HepG2 (cell line): ENCODE results near the gene MASP1. TPM values are rescaled to one million over a fixed set of nuclear protein-coding genes. Genes with fewer than 3 reads are reported as not detected.

Source experiments
- ATAC-seq: fragments of 200-7000 bp; cut with Tn5 transposase; 3 replicates; pipeline ENCODE4 v1.9.1; 2020; ENCODE audit warnings: mild to moderate bottlenecking, moderate library complexity
- BruUV-seq: library from RNA; stranded (reverse); fragments of 400-500 nt; replicated peaks from 2 replicates; lab custom pipeline; 2021; lab: Mats Ljungman, UMichigan
- CTCF ChIA-PET: fragments of 300-600 bp; formaldehyde crosslinking; extraction: SDS; loops from one replicate; lab custom pipeline; 2021; ENCODE audit warnings: low total read pairs, inconsistent platforms, low intra/inter-chr PET ratio; lab: Yijun Ruan, JAX
- POLR2A ChIA-PET: fragments of 350-600 bp; sonication (Branson Sonifier 250); formaldehyde crosslinking; loops from one replicate; lab custom pipeline; 2020; ENCODE audit warnings: antibody characterized with exemption, inconsistent platforms; lab: Yijun Ruan, JAX
- DNase-seq: peaks from one replicate; pipeline ENCODE4 v3.0.0-alpha.2; 2015; ENCODE audit warnings: low spot score
- FAIRE-seq: peaks from 3 replicates; lab custom pipeline; 2011; peaks lifted over from hg19 to GRCh38; lab: Jason Lieb, UNC
- H2AFZ ChIP-seq: one replicate; pipeline ENCODE4 v1.6.1; 2011; ENCODE audit warnings: low read length, inconsistent platforms
- H3K27ac ChIP-seq: fragments of 300-600 bp; 3 replicates; pipeline ENCODE4 v1.8.0; 2011; ENCODE audit warnings: mixed run types, mild to moderate bottlenecking, mixed read lengths, low read length, inconsistent platforms; ENCODE audit not compliant: insufficient read depth; ENCODE audit errors: extremely low read length
- H3K27me3 ChIP-seq, 2 experiments: fragments of 200-600 bp in 1 of 2; 2 replicates in 1 of 2; 3 replicates in 1 of 2; pipeline versions ENCODE4 v1.6.0 to v1.8.0; 2011; ENCODE audit warnings: low read length in 2 of 2, mild to moderate bottlenecking in 2 of 2, moderate library complexity in 2 of 2, inconsistent platforms in 1 of 2; ENCODE audit not compliant: insufficient read depth in 2 of 2, control insufficient read depth in 1 of 2
- H3K36me3 ChIP-seq, 2 experiments: fragments of 200-600 bp in 1 of 2; replicated peaks in 1 of 2; 2 replicates in 1 of 2; 3 replicates in 1 of 2; pipeline versions ENCODE4 v1.5.1 to v1.8.0; 2011; ENCODE audit warnings: low read length in 2 of 2, inconsistent platforms in 1 of 2; ENCODE audit not compliant: insufficient read depth in 2 of 2, control insufficient read depth in 1 of 2
- H3K4me1 ChIP-seq: 2 replicates; pipeline ENCODE4 v1.5.1; 2012; ENCODE audit warnings: low read length, inconsistent platforms; ENCODE audit not compliant: insufficient read depth
- H3K4me2 ChIP-seq: 2 replicates; pipeline ENCODE4 v1.6.0; 2011; ENCODE audit warnings: low read depth, low read length, inconsistent platforms
- H3K4me3 ChIP-seq, 3 experiments: fragments of 200-600 bp in 1 of 3; sonication (generic), shearing (Covaris generic) in 1 of 3; replicated peaks in 1 of 3; 2 replicates each; pipeline ENCODE4 v1.5.1; 2011 to 2016; ENCODE audit warnings: low read length in 3 of 3, inconsistent platforms in 2 of 3, low read depth in 2 of 3, mild to moderate bottlenecking in 2 of 3, control low read depth in 1 of 3, mixed read lengths in 1 of 3; ENCODE audit not compliant: insufficient read depth in 1 of 3
- H3K79me2 ChIP-seq: one replicate; pipeline ENCODE4 v1.6.1; 2011; ENCODE audit warnings: low read length, inconsistent platforms; ENCODE audit not compliant: insufficient read depth
- H3K9ac ChIP-seq: 2 replicates; pipeline ENCODE4 v1.6.0; 2011; ENCODE audit warnings: mild to moderate bottlenecking, low read depth, low read length, inconsistent platforms; ENCODE audit not compliant: insufficient read depth
- H3K9me3 ChIP-seq: 2 replicates; pipeline ENCODE4 v1.5.1; 2012; ENCODE audit warnings: mild to moderate bottlenecking, low read length
- H4K20me1 ChIP-seq: 2 replicates; pipeline ENCODE4 v1.6.0; 2011; ENCODE audit warnings: inconsistent platforms, mild to moderate bottlenecking, low read length, moderate library complexity; ENCODE audit not compliant: insufficient read depth
- AGO1 ChIP-seq: fragments of 200-400 bp; formaldehyde crosslinking; IDR thresholded peaks from 2 replicates; pipeline ENCODE4 v1.6.1; 2017; ENCODE audit warnings: mild to moderate bottlenecking, low read depth, low read length, moderate library complexity; ENCODE audit not compliant: poor library complexity, severe bottlenecking
- ARID4A ChIP-seq: sonication (generic); formaldehyde crosslinking; IDR thresholded peaks from 2 replicates; pipeline ENCODE4 v1.5.0; 2020; ENCODE audit warnings: mild to moderate bottlenecking, missing genetic modification reagents, borderline replicate concordance
- FOSL2 ChIP-seq: sonication (generic); formaldehyde crosslinking; IDR thresholded peaks from 2 replicates; pipeline ENCODE4 v1.4.0; 2020; ENCODE audit warnings: missing genetic modification reagents
- FOXP1 ChIP-seq, 2 experiments: fragments of 450-650 bp in 1 of 2; IDR thresholded peaks; 2 replicates each; pipeline ENCODE4 v1.6.1; 2017 to 2018; ENCODE audit warnings: antibody characterized with exemption in 1 of 2
- FOXP4 ChIP-seq: sonication (generic); formaldehyde crosslinking; IDR thresholded peaks from 2 replicates; pipeline ENCODE4 v1.4.0; 2020; ENCODE audit warnings: missing genetic modification reagents
- HMG20A ChIP-seq: IDR thresholded peaks from 2 replicates; pipeline ENCODE4 v1.6.1; 2016; ENCODE audit warnings: borderline replicate concordance
- MED13 ChIP-seq: sonication (generic); formaldehyde crosslinking; IDR thresholded peaks from 2 replicates; pipeline ENCODE4 v1.5.0; 2020; ENCODE audit warnings: missing genetic modification reagents
- MLLT10 ChIP-seq: sonication (generic); formaldehyde crosslinking; IDR thresholded peaks from 2 replicates; pipeline ENCODE4 v1.4.0; 2020; ENCODE audit warnings: missing genetic modification reagents
- NFKB2 ChIP-seq: sonication (generic); formaldehyde crosslinking; IDR thresholded peaks from 2 replicates; pipeline ENCODE4 v1.4.0; 2020; ENCODE audit warnings: missing genetic modification reagents, borderline replicate concordance
- PITX1 ChIP-seq: sonication (generic); formaldehyde crosslinking; IDR thresholded peaks from 2 replicates; pipeline ENCODE4 v1.5.1; 2020; ENCODE audit warnings: mild to moderate bottlenecking, missing genetic modification reagents
- SALL1 ChIP-seq: sonication (generic); formaldehyde crosslinking; IDR thresholded peaks from 2 replicates; pipeline ENCODE4 v1.8.0; 2022; ENCODE audit warnings: mild to moderate bottlenecking, missing genetic modification reagents
- TBX2 ChIP-seq: sonication (generic); formaldehyde crosslinking; IDR thresholded peaks from 2 replicates; pipeline ENCODE4 v1.5.0; 2020; ENCODE audit warnings: missing genetic modification reagents, mild to moderate bottlenecking, borderline replicate concordance
- ZNF17 ChIP-seq: sonication (generic); formaldehyde crosslinking; IDR thresholded peaks from 2 replicates; pipeline ENCODE4 v1.5.0; 2020; ENCODE audit warnings: mild to moderate bottlenecking, missing genetic modification reagents
- ZSCAN30 ChIP-seq: sonication (generic); formaldehyde crosslinking; IDR thresholded peaks from 2 replicates; pipeline ENCODE4 v1.5.0; 2020; ENCODE audit warnings: mild to moderate bottlenecking, missing genetic modification reagents
- WGBS: methylation state at CpG from one replicate; pipeline ENCODE4 v1.1.6; 2017; ENCODE audit warnings: low lambda C conversion rate; 5-methylcytosine and 5-hydroxymethylcytosine counted together
- in situ Hi-C: cut with HindIII; loops from 2 replicates; pipeline ENCODE4 v1.10.0; 2017; ENCODE audit warnings: low pct_unique_long_range_greater_than_20kb; ENCODE audit not compliant: extremely low pct_ligation_motif_present
- intact Hi-C: fragments of 100-400 bp; cut with micrococcal nuclease; formaldehyde crosslinking; loops from one replicate; pipeline ENCODE4 v1.10.0; 2022; ENCODE audit not compliant: unreplicated experiment
- polyA plus RNA-seq, 8 experiments: library from polyadenylated mRNA; depleted of rRNA in 3 of 8; stranded (reverse) in 7 of 8; unstranded in 1 of 8; fragments of >200 nt; fragmentation: Illumina TruSeq in 4 of 8; extraction: Trizol in 4 of 8; gene quantifications; 2 replicates each; pipeline versions ENCODE4 v1.2.1 to v1.2.3, GENCODE V29; 2011 to 2016; ENCODE audit warnings: low read depth in 4 of 8, missing spikeins in 1 of 8, mixed read lengths in 1 of 8; ENCODE audit not compliant: insufficient read depth in 1 of 8
- total RNA-seq, 5 experiments: library from RNA; depleted of rRNA; stranded (reverse); fragments of >200 nt; fragmentation: Illumina TruSeq; extraction: Trizol; gene quantifications; 2 replicates each; pipeline ENCODE4 v1.2.3, GENCODE V29; 2016; ENCODE audit warnings: low read depth in 1 of 5
- TF ChIP-seq, protein P1 (sequence below): sonication (generic); formaldehyde crosslinking; IDR thresholded peaks from 2 replicates; pipeline ENCODE4 v1.8.1; 2022; ENCODE audit warnings: low read depth, mild to moderate bottlenecking, missing genetic modification reagents

Gene MASP1
- total and polyA plus RNA-seq, 2 of the 13 experiments (the other 11 are each of a cell fraction or from before 2014, with no cell fraction given), result 10.8 to 56.0 TPM

DNA sequence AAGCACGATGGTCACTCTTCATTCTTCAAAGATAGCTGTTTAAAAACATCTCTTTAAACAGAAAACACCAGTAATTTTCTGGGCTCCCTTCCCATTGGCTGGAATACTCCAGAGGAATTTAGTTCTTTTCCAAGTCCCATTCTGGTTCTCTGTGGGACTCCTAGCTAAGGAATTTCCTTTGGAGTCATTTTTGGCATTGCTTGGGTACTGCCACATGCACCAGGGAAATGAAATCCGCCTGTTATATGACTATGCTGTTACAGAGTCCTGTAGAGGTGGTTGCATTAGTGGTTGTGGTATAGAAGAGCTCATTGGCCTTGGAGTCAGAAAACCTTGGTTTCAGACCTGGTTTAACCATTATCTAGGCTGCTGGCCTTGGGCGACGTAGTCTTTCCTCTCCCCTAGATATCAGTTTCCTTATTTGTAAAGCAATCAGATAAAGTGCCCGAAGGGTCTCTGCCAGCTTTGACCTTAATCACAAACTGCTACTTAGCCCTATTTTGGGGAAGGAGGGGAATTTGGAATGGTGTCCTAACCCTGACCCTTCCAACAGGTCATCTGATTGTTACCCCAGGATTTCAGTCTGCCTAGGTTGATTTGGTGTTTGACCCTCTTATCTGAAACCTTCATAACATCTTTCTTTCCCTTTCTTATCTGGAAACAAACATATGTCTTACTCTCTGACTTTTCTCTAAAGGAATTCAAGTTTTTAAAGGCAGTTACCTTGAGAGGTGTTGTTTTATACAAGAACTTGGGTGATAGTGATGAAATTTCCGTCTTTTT lies 80.8 kb downstream of the MASP1 start (continued):
- TF ChIP-seq ZSCAN30 (CRISPR knock-in tag), result no peak
- TF ChIP-seq FOXP4 (CRISPR knock-in tag), result no peak
- TF ChIP-seq FOXP1 (IDR thresholded peaks at IDR 0.05), result no peak
- no peak for TF ChIP-seq FOXP1 (CRISPR knock-in tag; IDR thresholded peaks at IDR 0.05)
- no peak for TF ChIP-seq AGO1
- no peak for TF ChIP-seq MLLT10
- no peak for TF ChIP-seq PITX1 (CRISPR knock-in tag)
- no peak for TF ChIP-seq NFKB2 (CRISPR knock-in tag)
- no peak for TF ChIP-seq FOSL2 (CRISPR knock-in tag)
- TF ChIP-seq TBX2, result no peak
- no peak for TF ChIP-seq MED13 (CRISPR knock-in tag)
- no peak for TF ChIP-seq ZNF17 (CRISPR knock-in tag)
- TF ChIP-seq SALL1, result no peak

DNA sequence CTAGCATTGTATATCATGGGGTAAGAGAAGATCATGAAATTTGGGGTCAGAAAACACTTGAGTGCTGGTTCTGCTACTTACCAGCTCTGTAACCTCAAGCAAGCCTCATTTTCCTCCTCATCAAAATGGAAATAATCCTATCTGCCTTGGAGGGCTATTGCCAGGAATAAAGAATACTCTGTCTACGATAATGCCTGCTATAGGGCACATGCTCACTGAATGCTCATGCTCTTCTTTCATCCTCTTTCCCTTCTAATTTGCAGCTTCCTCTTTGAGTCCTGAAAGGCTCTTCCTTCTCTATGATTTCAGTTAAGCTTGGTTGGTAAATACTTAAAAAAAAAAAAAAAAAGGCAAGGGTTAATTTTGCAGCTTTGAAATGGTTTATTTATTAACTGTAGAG lies 81.4 kb downstream of the MASP1 start:
- POLR2A ChIA-PET, result no interaction called here
- no peak for TF ChIP-seq HMG20A (CRISPR knock-in tag)
- no peak for TF ChIP-seq MED13 (CRISPR knock-in tag)
- TF ChIP-seq, protein P1, sequence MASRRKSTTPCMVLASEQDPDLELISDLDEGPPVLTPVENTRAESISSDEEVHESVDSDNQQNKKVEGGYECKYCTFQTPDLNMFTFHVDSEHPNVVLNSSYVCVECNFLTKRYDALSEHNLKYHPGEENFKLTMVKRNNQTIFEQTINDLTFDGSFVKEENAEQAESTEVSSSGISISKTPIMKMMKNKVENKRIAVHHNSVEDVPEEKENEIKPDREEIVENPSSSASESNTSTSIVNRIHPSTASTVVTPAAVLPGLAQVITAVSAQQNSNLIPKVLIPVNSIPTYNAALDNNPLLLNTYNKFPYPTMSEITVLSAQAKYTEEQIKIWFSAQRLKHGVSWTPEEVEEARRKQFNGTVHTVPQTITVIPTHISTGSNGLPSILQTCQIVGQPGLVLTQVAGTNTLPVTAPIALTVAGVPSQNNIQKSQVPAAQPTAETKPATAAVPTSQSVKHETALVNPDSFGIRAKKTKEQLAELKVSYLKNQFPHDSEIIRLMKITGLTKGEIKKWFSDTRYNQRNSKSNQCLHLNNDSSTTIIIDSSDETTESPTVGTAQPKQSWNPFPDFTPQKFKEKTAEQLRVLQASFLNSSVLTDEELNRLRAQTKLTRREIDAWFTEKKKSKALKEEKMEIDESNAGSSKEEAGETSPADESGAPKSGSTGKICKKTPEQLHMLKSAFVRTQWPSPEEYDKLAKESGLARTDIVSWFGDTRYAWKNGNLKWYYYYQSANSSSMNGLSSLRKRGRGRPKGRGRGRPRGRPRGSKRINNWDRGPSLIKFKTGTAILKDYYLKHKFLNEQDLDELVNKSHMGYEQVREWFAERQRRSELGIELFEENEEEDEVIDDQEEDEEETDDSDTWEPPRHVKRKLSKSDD (CRISPR knock-in tag), result no peak
- TF ChIP-seq ARID4A (CRISPR knock-in tag), result no peak

More for the DNA sequence above, 81.4 kb downstream of the MASP1 start:
- in situ Hi-C loops (no loop called here), intact Hi-C loops (no loop called here)
- DNase-seq, result no peak
- no peak for ATAC-seq
- CTCF ChIA-PET, result no interaction called here
- Histone ChIP-seq H3K27me3 (peaks cover 1 to 3% of the 10 kb centered on the region in 2 experiments; a peak in 1 of 5 replicates), H3K9me3 (no peaks in the 10 kb centered on the region), H4K20me1 (no peaks in the 10 kb centered on the region), H3K9ac (no peak overlapping the region), H3K79me2 (no peaks in the 10 kb centered on the region), H2AFZ (no peak overlapping the region), H3K36me3 (no peaks in the 10 kb centered on the region), H3K4me1 (peaks cover 9% of the 10 kb centered on the region), H3K27ac (no peak overlapping the region), H3K4me2 (no peak overlapping the region), H3K4me3 (no peak overlapping the region)
- BruUV-seq, result no TSS peak
- 11% methylated on average over 1 of the region's 1 CpG for WGBS
- no peak for FAIRE-seq
